HepG2 (cell line): ENCODE measurements around the gene TARBP2. TPM values are rescaled to one million over a fixed set of nuclear protein-coding genes. Genes with fewer than 3 reads are reported as not detected.

Experiments used
- ATRX ChIP-seq: sonication (generic); formaldehyde crosslinking; IDR thresholded peaks from 2 replicates; pipeline ENCODE4 v1.4.0; 2020; ENCODE audit warnings: missing genetic modification reagents, borderline replicate concordance
- FOXA1 ChIP-seq, 2 experiments: fragments of 450-650 bp in 1 of 2; sonication (generic) in 1 of 2; formaldehyde crosslinking in 1 of 2; IDR thresholded peaks; 2 replicates each; pipeline versions ENCODE4 v1.4.0 to v1.6.1; 2016 to 2020; ENCODE audit warnings: missing genetic modification reagents in 1 of 2
- KLF12 ChIP-seq: sonication (generic); formaldehyde crosslinking; IDR thresholded peaks from 2 replicates; pipeline ENCODE4 v1.4.0; 2020; ENCODE audit warnings: missing genetic modification reagents, borderline replicate concordance
- MXD4 ChIP-seq: IDR thresholded peaks from 2 replicates; pipeline ENCODE4 v1.6.1; 2016; ENCODE audit warnings: mild to moderate bottlenecking, missing biosample characterization, missing genetic modification reagents
- NFE2L2 ChIP-seq: fragments of 150-350 bp; IDR thresholded peaks from 2 replicates; pipeline ENCODE4 v1.6.1; 2014; ENCODE audit warnings: low read length
- RAD51 ChIP-seq: fragments of 450-650 bp; IDR thresholded peaks from 2 replicates; pipeline ENCODE4 v1.6.1; 2016; ENCODE audit warnings: borderline replicate concordance
- SNAPC2 ChIP-seq: sonication (generic); formaldehyde crosslinking; IDR thresholded peaks from 2 replicates; pipeline ENCODE4 v1.8.1; 2022; ENCODE audit warnings: mild to moderate bottlenecking, missing genetic modification reagents
- SRSF9 ChIP-seq: fragments of 200-400 bp; formaldehyde crosslinking; IDR thresholded peaks from 2 replicates; pipeline ENCODE4 v1.6.1; 2018; ENCODE audit warnings: borderline replicate concordance, mild to moderate bottlenecking, low read depth, low read length; ENCODE audit not compliant: insufficient read depth, poor library complexity, severe bottlenecking
- TMF1 ChIP-seq: sonication (generic); formaldehyde crosslinking; IDR thresholded peaks from 2 replicates; pipeline ENCODE4 v1.8.1; 2022; ENCODE audit warnings: low read depth, missing genetic modification reagents
- ZBTB21 ChIP-seq: sonication (generic); formaldehyde crosslinking; IDR thresholded peaks from 2 replicates; pipeline ENCODE4 v1.4.0; 2020; ENCODE audit warnings: missing genetic modification reagents
- ZMYM2 ChIP-seq: sonication (generic); formaldehyde crosslinking; IDR thresholded peaks from 2 replicates; pipeline ENCODE4 v1.8.0; 2022; ENCODE audit warnings: mild to moderate bottlenecking, missing genetic modification reagents
- ZNF552 ChIP-seq: sonication (generic); formaldehyde crosslinking; IDR thresholded peaks from 2 replicates; pipeline ENCODE4 v1.9.0; 2022; ENCODE audit warnings: missing genetic modification reagents, mild to moderate bottlenecking, borderline replicate concordance
- ZNF737 ChIP-seq: sonication (generic); formaldehyde crosslinking; IDR thresholded peaks from 2 replicates; pipeline ENCODE4 v1.5.0; 2020; ENCODE audit warnings: missing genetic modification reagents, mild to moderate bottlenecking, borderline replicate concordance
- ZNF83 ChIP-seq: sonication (generic); formaldehyde crosslinking; IDR thresholded peaks from 2 replicates; pipeline ENCODE4 v1.4.0; 2020; ENCODE audit warnings: missing genetic modification reagents, mild to moderate bottlenecking, borderline replicate concordance
- ZNF841 ChIP-seq: sonication (generic); formaldehyde crosslinking; IDR thresholded peaks from 2 replicates; pipeline ENCODE4 v1.8.1; 2023; ENCODE audit warnings: missing genetic modification reagents, borderline replicate concordance
- ZZZ3 ChIP-seq: sonication (generic); formaldehyde crosslinking; IDR thresholded peaks from 2 replicates; pipeline ENCODE4 v1.4.0; 2020; ENCODE audit warnings: missing genetic modification reagents, mild to moderate bottlenecking, borderline replicate concordance
- polyA plus RNA-seq, 8 experiments: library from polyadenylated mRNA; depleted of rRNA in 3 of 8; stranded (reverse) in 7 of 8; unstranded in 1 of 8; fragments of >200 nt; fragmentation: Illumina TruSeq in 4 of 8; extraction: Trizol in 4 of 8; gene quantifications; 2 replicates each; pipeline versions ENCODE4 v1.2.1 to v1.2.3, GENCODE V29; 2011 to 2016; ENCODE audit warnings: low read depth in 4 of 8, missing spikeins in 1 of 8, mixed read lengths in 1 of 8; ENCODE audit not compliant: insufficient read depth in 1 of 8
- total RNA-seq, 5 experiments: library from RNA; depleted of rRNA; stranded (reverse); fragments of >200 nt; fragmentation: Illumina TruSeq; extraction: Trizol; gene quantifications; 2 replicates each; pipeline ENCODE4 v1.2.3, GENCODE V29; 2016; ENCODE audit warnings: low read depth in 1 of 5
- TF ChIP-seq, protein P1 (sequence below): sonication (generic); formaldehyde crosslinking; IDR thresholded peaks from 2 replicates; pipeline ENCODE4 v1.5.1; 2020; ENCODE audit warnings: mild to moderate bottlenecking, missing genetic modification reagents, borderline replicate concordance
- TF ChIP-seq, protein P2 (sequence below): sonication (generic); formaldehyde crosslinking; IDR thresholded peaks from 2 replicates; pipeline ENCODE4 v1.5.0; 2020; ENCODE audit warnings: missing genetic modification reagents
- TF ChIP-seq, protein P3 (sequence below): sonication (generic); formaldehyde crosslinking; IDR thresholded peaks from 2 replicates; pipeline ENCODE4 v1.4.0; 2020; ENCODE audit warnings: missing genetic modification reagents
- TF ChIP-seq, protein P4 (sequence below): IDR thresholded peaks from 2 replicates; pipeline ENCODE4 v1.6.1; 2012; ENCODE audit warnings: low read depth, low read length, improper control_type of control experiment
- TF ChIP-seq, protein P5 (sequence below): sonication (generic); formaldehyde crosslinking; IDR thresholded peaks from 2 replicates; pipeline ENCODE4 v1.9.0; 2021; ENCODE audit warnings: missing genetic modification reagents, borderline replicate concordance

Gene TARBP2
- total and polyA plus RNA-seq, 2 of the 13 experiments (the other 11 are each of a cell fraction or from before 2014, with no cell fraction given), result 47.0 to 55.5 TPM

DNA sequence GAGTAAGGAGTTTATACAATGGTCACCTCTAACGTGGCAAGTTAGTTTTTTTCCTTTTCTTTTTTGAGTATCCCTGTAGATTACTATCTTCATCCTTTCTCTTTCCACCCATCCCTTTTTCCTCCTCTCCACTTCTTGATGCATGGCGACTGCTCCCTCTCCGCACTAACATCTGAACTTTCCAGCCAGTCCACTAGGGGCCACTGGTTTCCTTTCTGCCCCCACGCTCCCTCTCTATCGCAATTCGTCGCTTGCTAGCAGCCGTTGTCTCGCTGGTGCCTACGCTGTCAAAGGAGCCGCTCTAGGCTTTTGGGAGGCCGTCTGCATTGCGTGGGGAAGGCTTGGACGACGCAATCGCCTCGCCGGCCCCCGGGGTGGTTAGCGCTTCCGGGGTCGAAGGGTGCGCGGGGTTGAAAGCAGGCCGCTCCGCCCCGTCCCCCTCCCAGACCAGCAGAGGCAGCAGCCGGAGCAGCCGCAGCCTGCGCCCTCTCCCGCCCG, 49.4 kb upstream of the TARBP2 start, which contains the start of gene PCBP2 (continued):
- no peak for TF ChIP-seq ATRX (CRISPR knock-in tag)
- peak; percentile 76; the same call in 1 of the 2 replicates for TF ChIP-seq ZBTB21 (CRISPR knock-in tag)
- no peak for TF ChIP-seq RAD51
- TF ChIP-seq TMF1 (CRISPR knock-in tag), result no peak
- TF ChIP-seq ZMYM2 (CRISPR knock-in tag), result no peak
- TF ChIP-seq ZNF552 (CRISPR knock-in tag), result no peak
- no peak for TF ChIP-seq MXD4
- TF ChIP-seq, protein P1, sequence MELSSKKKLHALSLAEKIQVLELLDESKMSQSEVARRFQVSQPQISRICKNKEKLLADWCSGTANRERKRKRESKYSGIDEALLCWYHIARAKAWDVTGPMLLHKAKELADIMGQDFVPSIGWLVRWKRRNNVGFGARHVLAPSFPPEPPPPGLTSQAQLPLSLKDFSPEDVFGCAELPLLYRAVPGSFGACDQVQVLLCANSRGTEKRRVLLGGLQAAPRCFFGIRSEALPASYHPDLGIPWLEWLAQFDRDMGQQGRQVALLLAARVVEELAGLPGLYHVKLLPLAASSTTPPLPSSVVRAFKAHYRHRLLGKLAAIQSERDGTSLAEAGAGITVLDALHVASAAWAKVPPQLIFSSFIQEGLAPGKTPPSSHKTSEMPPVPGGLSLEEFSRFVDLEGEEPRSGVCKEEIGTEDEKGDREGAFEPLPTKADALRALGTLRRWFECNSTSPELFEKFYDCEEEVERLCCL (CRISPR knock-in tag), result no peak
- TF ChIP-seq NFE2L2, result no peak
- TF ChIP-seq ZNF841 (CRISPR knock-in tag), result no peak
- TF ChIP-seq SNAPC2 (CRISPR knock-in tag), result 0 out of 2 replicates have a peak, but pooled peaks have one; percentile 64
- TF ChIP-seq, protein P2, sequence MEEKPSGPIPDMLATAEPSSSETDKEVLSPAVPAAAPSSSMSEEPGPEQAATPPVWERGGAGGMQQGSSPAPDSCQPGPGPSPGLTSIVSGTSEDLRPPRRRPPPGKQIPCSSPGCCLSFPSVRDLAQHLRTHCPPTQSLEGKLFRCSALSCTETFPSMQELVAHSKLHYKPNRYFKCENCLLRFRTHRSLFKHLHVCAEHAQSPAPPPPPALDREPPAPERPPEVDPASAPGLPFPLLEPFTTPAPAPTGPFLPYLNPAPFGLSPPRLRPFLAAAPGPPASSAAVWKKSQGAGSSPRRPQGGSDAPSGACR, result peak; percentile 88
- TF ChIP-seq ZNF83, result no peak
- TF ChIP-seq ZZZ3 (CRISPR knock-in tag), result peak; percentile 79; the same call in 1 of the 2 replicates
- TF ChIP-seq, protein P3, sequence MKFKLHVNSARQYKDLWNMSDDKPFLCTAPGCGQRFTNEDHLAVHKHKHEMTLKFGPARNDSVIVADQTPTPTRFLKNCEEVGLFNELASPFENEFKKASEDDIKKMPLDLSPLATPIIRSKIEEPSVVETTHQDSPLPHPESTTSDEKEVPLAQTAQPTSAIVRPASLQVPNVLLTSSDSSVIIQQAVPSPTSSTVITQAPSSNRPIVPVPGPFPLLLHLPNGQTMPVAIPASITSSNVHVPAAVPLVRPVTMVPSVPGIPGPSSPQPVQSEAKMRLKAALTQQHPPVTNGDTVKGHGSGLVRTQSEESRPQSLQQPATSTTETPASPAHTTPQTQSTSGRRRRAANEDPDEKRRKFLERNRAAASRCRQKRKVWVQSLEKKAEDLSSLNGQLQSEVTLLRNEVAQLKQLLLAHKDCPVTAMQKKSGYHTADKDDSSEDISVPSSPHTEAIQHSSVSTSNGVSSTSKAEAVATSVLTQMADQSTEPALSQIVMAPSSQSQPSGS (CRISPR knock-in tag), result peak; percentile 89
- TF ChIP-seq, protein P4, sequence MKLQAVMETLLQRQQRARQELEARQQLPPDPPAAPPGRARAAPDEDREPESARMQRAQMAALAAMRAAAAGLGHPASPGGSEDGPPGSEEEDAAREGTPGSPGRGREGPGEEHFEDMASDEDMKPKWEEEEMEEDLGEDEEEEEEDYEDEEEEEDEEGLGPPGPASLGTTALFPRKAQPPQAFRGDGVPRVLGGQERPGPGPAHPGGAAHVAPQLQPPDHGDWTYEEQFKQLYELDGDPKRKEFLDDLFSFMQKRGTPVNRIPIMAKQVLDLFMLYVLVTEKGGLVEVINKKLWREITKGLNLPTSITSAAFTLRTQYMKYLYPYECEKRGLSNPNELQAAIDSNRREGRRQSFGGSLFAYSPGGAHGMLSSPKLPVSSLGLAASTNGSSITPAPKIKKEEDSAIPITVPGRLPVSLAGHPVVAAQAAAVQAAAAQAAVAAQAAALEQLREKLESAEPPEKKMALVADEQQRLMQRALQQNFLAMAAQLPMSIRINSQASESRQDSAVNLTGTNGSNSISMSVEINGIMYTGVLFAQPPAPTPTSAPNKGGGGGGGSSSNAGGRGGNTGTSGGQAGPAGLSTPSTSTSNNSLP, result peak; percentile 67
- no peak for TF ChIP-seq ZNF737 (CRISPR knock-in tag)
- TF ChIP-seq SRSF9, result no peak
- peak; percentile 71 for TF ChIP-seq KLF12 (CRISPR knock-in tag)
- TF ChIP-seq FOXA1 (IDR thresholded peaks at IDR 0.05), result no peak
- TF ChIP-seq FOXA1 (CRISPR knock-in tag; IDR thresholded peaks at IDR 0.05), result peak; percentile 47; the same call in 1 of the 2 replicates
- TF ChIP-seq, protein P5, sequence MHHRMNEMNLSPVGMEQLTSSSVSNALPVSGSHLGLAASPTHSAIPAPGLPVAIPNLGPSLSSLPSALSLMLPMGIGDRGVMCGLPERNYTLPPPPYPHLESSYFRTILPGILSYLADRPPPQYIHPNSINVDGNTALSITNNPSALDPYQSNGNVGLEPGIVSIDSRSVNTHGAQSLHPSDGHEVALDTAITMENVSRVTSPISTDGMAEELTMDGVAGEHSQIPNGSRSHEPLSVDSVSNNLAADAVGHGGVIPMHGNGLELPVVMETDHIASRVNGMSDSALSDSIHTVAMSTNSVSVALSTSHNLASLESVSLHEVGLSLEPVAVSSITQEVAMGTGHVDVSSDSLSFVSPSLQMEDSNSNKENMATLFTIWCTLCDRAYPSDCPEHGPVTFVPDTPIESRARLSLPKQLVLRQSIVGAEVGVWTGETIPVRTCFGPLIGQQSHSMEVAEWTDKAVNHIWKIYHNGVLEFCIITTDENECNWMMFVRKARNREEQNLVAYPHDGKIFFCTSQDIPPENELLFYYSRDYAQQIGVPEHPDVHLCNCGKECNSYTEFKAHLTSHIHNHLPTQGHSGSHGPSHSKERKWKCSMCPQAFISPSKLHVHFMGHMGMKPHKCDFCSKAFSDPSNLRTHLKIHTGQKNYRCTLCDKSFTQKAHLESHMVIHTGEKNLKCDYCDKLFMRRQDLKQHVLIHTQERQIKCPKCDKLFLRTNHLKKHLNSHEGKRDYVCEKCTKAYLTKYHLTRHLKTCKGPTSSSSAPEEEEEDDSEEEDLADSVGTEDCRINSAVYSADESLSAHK, result no peak
